HCT116 (cell line): Measurements from ENCODE around the gene POLG.

Experiments used
- CBX3 ChIP-seq: IDR thresholded peaks from 2 replicates; pipeline ENCODE4 v1.6.1; 2012; ENCODE audit warnings: low read depth
- POLR2A ChIP-seq: IDR thresholded peaks from 2 replicates; pipeline ENCODE4 v1.7.0; 2011; ENCODE audit warnings: borderline replicate concordance; ENCODE audit not compliant: insufficient read depth, insufficient read length; ENCODE audit errors: extremely low read depth
- RAD21 ChIP-seq: IDR thresholded peaks from 2 replicates; pipeline ENCODE4 v1.6.1; 2012; ENCODE audit warnings: low read depth, mild to moderate bottlenecking
- SRF ChIP-seq: IDR thresholded peaks from 2 replicates; pipeline ENCODE4 v1.6.1; 2012; ENCODE audit warnings: low read depth
- TF ChIP-seq, protein P1 (sequence below), 3 experiments: fragments of 200-600 bp in 1 of 3; sonication (generic) in 1 of 3; IDR thresholded peaks in 2 of 3; conservative IDR thresholded peaks in 1 of 3; 2 replicates each; pipeline ENCODE4 v1.5.1; 2012 to 2017; ENCODE audit warnings: low read depth in 2 of 3, low read length in 2 of 3, antibody characterized with exemption in 1 of 3, borderline replicate concordance in 1 of 3, control low read depth in 1 of 3, mild to moderate bottlenecking in 1 of 3, mixed read lengths in 1 of 3, mixed run types in 1 of 3, moderate library complexity in 1 of 3; ENCODE audit not compliant: insufficient read depth in 1 of 3

DNA sequence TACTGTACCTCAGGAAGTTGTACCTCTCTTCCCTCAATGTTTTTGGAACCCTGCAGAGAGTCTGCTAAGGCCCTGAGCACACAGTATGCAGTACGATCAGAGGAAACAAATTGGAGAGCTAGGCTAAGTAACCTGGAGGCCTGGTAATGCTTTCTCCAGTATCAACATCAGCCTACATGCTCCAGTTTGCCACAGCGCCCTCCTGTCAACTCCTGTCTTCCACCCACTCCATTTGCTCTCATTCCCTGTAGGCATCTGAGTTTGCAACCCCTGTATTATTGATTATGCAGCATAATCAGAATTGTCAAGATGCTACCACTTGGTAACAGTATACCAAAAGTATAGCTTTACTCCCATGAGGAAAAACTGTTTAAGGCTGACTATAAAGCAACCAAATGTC is 14.4 kb downstream of the POLG start:
- no peak for TF ChIP-seq POLR2A
- TF ChIP-seq, protein P1, sequence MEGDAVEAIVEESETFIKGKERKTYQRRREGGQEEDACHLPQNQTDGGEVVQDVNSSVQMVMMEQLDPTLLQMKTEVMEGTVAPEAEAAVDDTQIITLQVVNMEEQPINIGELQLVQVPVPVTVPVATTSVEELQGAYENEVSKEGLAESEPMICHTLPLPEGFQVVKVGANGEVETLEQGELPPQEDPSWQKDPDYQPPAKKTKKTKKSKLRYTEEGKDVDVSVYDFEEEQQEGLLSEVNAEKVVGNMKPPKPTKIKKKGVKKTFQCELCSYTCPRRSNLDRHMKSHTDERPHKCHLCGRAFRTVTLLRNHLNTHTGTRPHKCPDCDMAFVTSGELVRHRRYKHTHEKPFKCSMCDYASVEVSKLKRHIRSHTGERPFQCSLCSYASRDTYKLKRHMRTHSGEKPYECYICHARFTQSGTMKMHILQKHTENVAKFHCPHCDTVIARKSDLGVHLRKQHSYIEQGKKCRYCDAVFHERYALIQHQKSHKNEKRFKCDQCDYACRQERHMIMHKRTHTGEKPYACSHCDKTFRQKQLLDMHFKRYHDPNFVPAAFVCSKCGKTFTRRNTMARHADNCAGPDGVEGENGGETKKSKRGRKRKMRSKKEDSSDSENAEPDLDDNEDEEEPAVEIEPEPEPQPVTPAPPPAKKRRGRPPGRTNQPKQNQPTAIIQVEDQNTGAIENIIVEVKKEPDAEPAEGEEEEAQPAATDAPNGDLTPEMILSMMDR (IDR thresholded peaks at IDR 0.05 in 2 of 3, conservative IDR thresholded peaks at IDR 0.05 in 1 of 3; ENCODE audit: borderline replicate concordance in 1 of 3, insufficient read depth in 1 of 3, low read depth in 2 of 3, low read length in 2 of 3), result no peak
- no peak for TF ChIP-seq RAD21
- TF ChIP-seq CBX3, result no peak
- TF ChIP-seq SRF, result no peak
